Measurements from ENCODE around the gene CD82. TPM values are rescaled to one million over a fixed set of nuclear protein-coding genes. Genes with fewer than 3 reads are reported as not detected.

CD82 gene
- total RNA-seq, 3 donors from 2014 or later: 12.0 to 40.4 (median 38.0) TPM

DNA sequence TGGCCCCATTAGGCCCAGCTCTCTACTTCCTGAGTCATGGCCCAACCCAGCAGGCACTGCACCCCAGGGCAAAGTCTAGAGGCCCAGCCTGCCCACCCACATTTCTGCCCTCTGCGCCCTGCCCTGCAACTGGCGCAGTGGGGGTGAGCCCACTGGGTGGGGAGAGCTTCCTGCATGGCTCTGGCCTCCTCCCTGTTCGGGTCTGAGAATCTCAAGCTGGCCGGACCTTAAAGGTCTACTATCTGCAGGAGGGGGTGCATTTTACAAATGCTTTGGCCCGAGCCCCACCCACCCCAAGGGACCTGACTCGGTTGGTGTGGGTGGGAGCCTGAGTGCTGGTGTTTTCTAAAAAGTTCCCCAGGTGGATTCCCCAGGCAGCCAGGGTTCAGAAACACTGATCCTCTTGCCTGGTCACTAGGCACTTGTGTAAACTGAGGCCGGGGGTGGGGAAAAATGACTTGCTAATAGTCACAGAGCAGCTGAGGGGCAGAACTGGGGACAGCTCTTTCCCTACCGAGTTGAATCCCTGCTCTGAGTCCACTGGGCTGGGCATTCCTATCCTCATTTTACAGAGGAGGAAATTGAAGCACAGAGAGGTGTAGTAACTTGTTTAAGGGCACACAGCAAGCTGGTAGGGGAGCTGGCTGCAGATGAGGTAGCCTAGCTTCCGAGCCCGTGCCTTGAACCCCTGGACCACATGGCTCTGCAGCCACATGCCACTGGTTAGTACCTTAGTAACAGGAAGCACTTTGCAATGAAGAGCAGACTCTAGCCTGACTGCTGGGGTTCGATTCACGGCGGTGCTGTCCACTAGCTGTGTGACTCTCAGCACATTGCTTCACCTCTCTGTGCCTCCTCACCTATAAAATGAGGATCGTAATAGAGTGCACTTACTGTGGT, 36.3 kb downstream of the CD82 start:
- DNase-seq (ENCODE audit: low spot score in 2 of 2): no peak
- intact Hi-C loops (cut with DNase I; ENCODE audit: low total_unique reads): no loop called here
- H3K9me3 ChIP-seq: no peaks in the 10 kb centered on the region
- H3K4me3 ChIP-seq: no peak overlapping the region
- H3K27me3 ChIP-seq: no peaks in the 10 kb centered on the region
- H3K27ac ChIP-seq: no peak overlapping the region
- H3K4me1 ChIP-seq: peaks cover 4 to 5% of the 10 kb centered on the region in 2 donors
- no peaks in the 10 kb centered on the region for H3K36me3 ChIP-seq
- TF ChIP-seq, protein P1, sequence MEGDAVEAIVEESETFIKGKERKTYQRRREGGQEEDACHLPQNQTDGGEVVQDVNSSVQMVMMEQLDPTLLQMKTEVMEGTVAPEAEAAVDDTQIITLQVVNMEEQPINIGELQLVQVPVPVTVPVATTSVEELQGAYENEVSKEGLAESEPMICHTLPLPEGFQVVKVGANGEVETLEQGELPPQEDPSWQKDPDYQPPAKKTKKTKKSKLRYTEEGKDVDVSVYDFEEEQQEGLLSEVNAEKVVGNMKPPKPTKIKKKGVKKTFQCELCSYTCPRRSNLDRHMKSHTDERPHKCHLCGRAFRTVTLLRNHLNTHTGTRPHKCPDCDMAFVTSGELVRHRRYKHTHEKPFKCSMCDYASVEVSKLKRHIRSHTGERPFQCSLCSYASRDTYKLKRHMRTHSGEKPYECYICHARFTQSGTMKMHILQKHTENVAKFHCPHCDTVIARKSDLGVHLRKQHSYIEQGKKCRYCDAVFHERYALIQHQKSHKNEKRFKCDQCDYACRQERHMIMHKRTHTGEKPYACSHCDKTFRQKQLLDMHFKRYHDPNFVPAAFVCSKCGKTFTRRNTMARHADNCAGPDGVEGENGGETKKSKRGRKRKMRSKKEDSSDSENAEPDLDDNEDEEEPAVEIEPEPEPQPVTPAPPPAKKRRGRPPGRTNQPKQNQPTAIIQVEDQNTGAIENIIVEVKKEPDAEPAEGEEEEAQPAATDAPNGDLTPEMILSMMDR (IDR thresholded peaks at IDR 0.05): no peak
- TF ChIP-seq POLR2A (IDR thresholded peaks at IDR 0.05): no peak
- TF ChIP-seq POLR2AphosphoS5 (IDR thresholded peaks at IDR 0.05): no peak

DNA sequence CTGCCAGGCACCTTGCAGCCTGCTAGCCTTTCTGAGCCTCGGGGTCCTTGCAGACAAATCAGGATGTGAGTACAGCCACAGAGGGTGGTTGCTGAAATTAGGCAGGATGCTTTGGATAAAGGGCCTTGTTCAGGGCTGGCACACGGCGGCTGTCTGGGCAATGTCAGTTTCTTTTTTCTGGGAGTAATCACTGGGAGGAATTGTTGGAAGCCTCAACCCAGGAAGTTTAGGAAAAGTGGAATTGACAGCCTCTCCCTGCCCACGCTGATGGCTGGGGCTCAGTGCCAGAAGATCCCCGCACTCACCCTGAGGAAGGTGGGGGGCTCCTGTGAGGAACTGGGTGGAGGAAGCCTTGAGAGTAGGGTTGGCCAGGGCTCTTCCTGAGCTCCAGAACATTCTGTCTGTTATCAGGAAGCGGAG, 37.4 kb downstream of the CD82 start:
- no peak overlapping the region for H3K27ac ChIP-seq
- DNase-seq (ENCODE audit: low spot score in 2 of 2): no peak
- intact Hi-C loops (cut with DNase I; ENCODE audit: low total_unique reads): no loop called here
- TF ChIP-seq, protein P1 (IDR thresholded peaks at IDR 0.05): no peak
- TF ChIP-seq POLR2A (IDR thresholded peaks at IDR 0.05): no peak
- TF ChIP-seq POLR2AphosphoS5 (IDR thresholded peaks at IDR 0.05): no peak
- no peaks in the 10 kb centered on the region for H3K36me3 ChIP-seq
- no peaks in the 10 kb centered on the region for H3K27me3 ChIP-seq
- no peaks in the 10 kb centered on the region for H3K4me1 ChIP-seq
- H3K9me3 ChIP-seq: no peaks in the 10 kb centered on the region
- H3K4me3 ChIP-seq: no peak overlapping the region

DNA sequence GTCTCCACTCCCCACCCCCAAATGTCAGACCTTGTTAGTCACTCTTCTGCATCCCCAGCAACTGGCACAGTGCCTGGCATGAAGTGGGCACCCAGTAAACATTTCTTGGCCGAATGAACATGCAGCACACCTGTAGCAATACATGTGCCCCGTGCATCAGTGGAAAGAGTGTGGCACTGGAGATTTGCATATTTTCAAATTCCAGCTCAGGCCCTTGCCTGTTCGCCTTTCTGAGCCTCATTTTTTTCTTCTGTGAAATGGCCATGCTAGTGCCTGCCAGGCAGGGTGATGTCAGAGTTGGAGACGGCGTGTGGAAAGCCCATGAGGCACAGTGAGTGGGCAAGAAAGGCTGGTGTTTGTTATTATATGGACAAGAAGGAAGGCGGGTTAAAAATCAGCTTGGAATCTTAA, 38.7 kb downstream of the CD82 start:
- H3K9me3 ChIP-seq: no peaks in the 10 kb centered on the region
- H3K27me3 ChIP-seq: no peaks in the 10 kb centered on the region
- no peaks in the 10 kb centered on the region for H3K36me3 ChIP-seq
- TF ChIP-seq, protein P1 (IDR thresholded peaks at IDR 0.05): no peak
- TF ChIP-seq POLR2A (IDR thresholded peaks at IDR 0.05) (no peak), POLR2AphosphoS5 (IDR thresholded peaks at IDR 0.05) (no peak)
- no peaks in the 10 kb centered on the region for H3K4me1 ChIP-seq
- H3K4me3 ChIP-seq: no peak overlapping the region
- no peak for DNase-seq (ENCODE audit: low spot score in 2 of 2)
- intact Hi-C loops (cut with DNase I; ENCODE audit: low total_unique reads): no loop called here
- no peak overlapping the region for H3K27ac ChIP-seq

DNA sequence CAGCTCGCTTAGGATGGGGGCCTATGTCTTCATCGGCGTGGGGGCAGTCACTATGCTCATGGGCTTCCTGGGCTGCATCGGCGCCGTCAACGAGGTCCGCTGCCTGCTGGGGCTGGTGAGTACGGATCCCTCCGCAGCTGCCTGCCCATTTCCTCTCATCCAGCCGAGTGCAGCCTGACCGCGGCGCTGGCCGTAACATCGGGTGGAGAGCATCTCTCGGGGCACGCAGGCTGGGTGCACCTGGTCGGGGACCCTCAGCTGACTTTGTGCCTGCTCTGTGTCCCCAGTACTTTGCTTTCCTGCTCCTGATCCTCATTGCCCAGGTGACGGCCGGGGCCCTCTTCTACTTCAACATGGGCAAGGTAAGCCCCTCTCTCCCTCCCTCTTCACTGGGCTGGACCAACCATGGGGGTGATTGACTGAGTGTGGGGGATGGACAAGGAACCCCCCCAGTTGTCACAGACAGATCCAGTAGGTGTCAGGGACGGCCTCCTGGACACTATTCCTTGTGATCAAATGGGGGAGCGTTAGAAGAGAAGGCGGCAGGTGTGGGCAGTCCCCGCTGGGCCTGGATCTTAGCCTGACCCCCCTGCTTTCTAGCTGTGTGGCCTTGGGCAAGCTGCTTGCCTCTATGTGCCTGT, 39.7 kb downstream of the CD82 start:
- Histone ChIP-seq H3K9me3 (no peaks in the 10 kb centered on the region), H3K27me3 (no peaks in the 10 kb centered on the region), H3K36me3 (no peaks in the 10 kb centered on the region), H3K27ac (no peak overlapping the region), H3K4me3 (no peak overlapping the region), H3K4me1 (no peaks in the 10 kb centered on the region)
- intact Hi-C loops (cut with DNase I; ENCODE audit: low total_unique reads): no loop called here
- DNase-seq (ENCODE audit: low spot score in 2 of 2): no peak
- TF ChIP-seq POLR2A (IDR thresholded peaks at IDR 0.05) (no peak), POLR2AphosphoS5 (IDR thresholded peaks at IDR 0.05) (no peak)
- TF ChIP-seq, protein P1 (IDR thresholded peaks at IDR 0.05): no peak

DNA sequence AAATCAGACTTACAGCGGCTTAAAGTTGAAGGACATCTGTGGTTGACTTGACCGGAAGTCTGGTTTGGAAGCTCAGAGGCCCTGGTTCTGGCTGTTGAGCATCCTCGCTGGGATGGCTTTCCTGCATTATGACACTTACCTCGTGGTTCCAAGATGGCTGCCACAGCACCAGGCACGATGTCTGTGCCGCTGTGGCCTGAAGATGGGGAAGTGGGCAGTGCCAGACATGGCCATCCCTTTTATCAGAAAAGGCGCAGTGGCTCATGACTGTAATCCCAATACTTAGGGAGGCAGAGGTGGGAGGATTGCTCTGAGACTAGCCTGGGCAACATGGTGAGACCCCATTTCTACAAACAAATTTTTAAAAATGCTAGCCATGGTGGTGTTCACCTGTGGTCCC, 40.5 kb downstream of the CD82 start:
- TF ChIP-seq POLR2AphosphoS5 (IDR thresholded peaks at IDR 0.05): no peak
- TF ChIP-seq POLR2A (IDR thresholded peaks at IDR 0.05): no peak
- TF ChIP-seq, protein P1 (IDR thresholded peaks at IDR 0.05): no peak

More for the DNA sequence above, 40.5 kb downstream of the CD82 start:
- no peaks in the 10 kb centered on the region for H3K27me3 ChIP-seq
- H3K36me3 ChIP-seq: no peaks in the 10 kb centered on the region
- H3K27ac ChIP-seq: no peak overlapping the region
- no peaks in the 10 kb centered on the region for H3K9me3 ChIP-seq
- DNase-seq (ENCODE audit: low spot score in 2 of 2): no peak
- H3K4me1 ChIP-seq: no peaks in the 10 kb centered on the region
- intact Hi-C loops (cut with DNase I; ENCODE audit: low total_unique reads): no loop called here
- H3K4me3 ChIP-seq: no peak overlapping the region

Measured in breast epithelium (tissue), 4 donors.